Activated naive CD8-positive, alpha-beta T cell treated with anti-CD3 and anti-CD28 coated beads, Interleukin-2, amount 10 ng/mL, durations not matched to agents 7 days and 5 days (primary cell): ENCODE measurements around the gene ASB13. TPM values are rescaled to one million over a fixed set of nuclear protein-coding genes. Genes with fewer than 3 reads are reported as not detected.

Experiments
- ATAC-seq: fragments of 150-1000 bp; cut with Tn5 transposase; one replicate; pipeline ENCODE4 v1.10.0; 2021; ENCODE audit warnings: low read depth, moderate library complexity
- POLR2A ChIA-PET: fragments of 350-600 bp; sonication (Branson Sonifier 250); formaldehyde crosslinking; loops from one replicate; lab custom pipeline; 2021; ENCODE audit warnings: antibody characterized with exemption; lab: Charles Lee
- DNase-seq: peaks from one replicate; pipeline ENCODE4 v3.0.0; 2021
- H3K27ac Mint-ChIP-seq: one replicate; pipeline ENCODE4 v1.8.0; 2022; ENCODE audit warnings: mild to moderate bottlenecking, mixed read lengths
- H3K27me3 Mint-ChIP-seq: one replicate; pipeline ENCODE4 v1.8.0; 2022; ENCODE audit warnings: mild to moderate bottlenecking, moderate library complexity, mixed read lengths
- H3K36me3 Mint-ChIP-seq: one replicate; pipeline ENCODE4 v1.8.0; 2021; ENCODE audit warnings: mild to moderate bottlenecking, mixed read lengths
- H3K4me1 Mint-ChIP-seq: one replicate; pipeline ENCODE4 v1.8.0; 2021; ENCODE audit warnings: mixed read lengths
- H3K4me3 Mint-ChIP-seq: one replicate; pipeline ENCODE4 v1.8.0; 2022; ENCODE audit warnings: mild to moderate bottlenecking, moderate library complexity, mixed read lengths
- H3K9me3 Mint-ChIP-seq: one replicate; pipeline ENCODE4 v1.8.0; 2021; ENCODE audit warnings: mixed read lengths
- total RNA-seq, 2 experiments: library from RNA; stranded (reverse); gene quantifications; one replicate each; pipeline ENCODE4 v1.2.3, GENCODE V29; 2021

Gene ASB13
- total RNA-seq, 2 experiments from 2014 or later: 9.9 to 10.8 TPM

- no peak for ATAC-seq
- H3K27me3 Mint-ChIP-seq: peaks cover 14% of the 10 kb centered on the region
- no peak overlapping the region for H3K27ac Mint-ChIP-seq
- H3K4me3 Mint-ChIP-seq: no peak overlapping the region
- H3K36me3 Mint-ChIP-seq: no peaks in the 10 kb centered on the region
- no peaks in the 10 kb centered on the region for H3K9me3 Mint-ChIP-seq
- no peak for DNase-seq
- POLR2A ChIA-PET: no interaction called here
- H3K4me1 Mint-ChIP-seq: no peaks in the 10 kb centered on the region
These were observed 54.3 kb downstream of the ASB13 start for GRCh38 chr10:5611899-5612680.

- no peak for ATAC-seq
- POLR2A ChIA-PET: no interaction called here
- Mint-ChIP-seq H3K4me1 (peaks cover 2% of the 10 kb centered on the region), H3K27me3 (peaks cover 14% of the 10 kb centered on the region), H3K27ac (no peak overlapping the region), H3K4me3 (no peak overlapping the region), H3K9me3 (no peaks in the 10 kb centered on the region), H3K36me3 (no peaks in the 10 kb centered on the region)
- DNase-seq: no peak
These were observed 56.3 kb downstream of the ASB13 start for GRCh38 chr10:5609952-5610616.

GRCh38 chr10:5608608-5609220 is 57.7 kb downstream of the ASB13 start:
- ATAC-seq (no peak), DNase-seq (no peak)
- no peak overlapping the region for H3K4me3 Mint-ChIP-seq
- no peaks in the 10 kb centered on the region for H3K36me3 Mint-ChIP-seq
- peaks cover 4% of the 10 kb centered on the region for H3K4me1 Mint-ChIP-seq
- H3K9me3 Mint-ChIP-seq: no peaks in the 10 kb centered on the region
- peaks cover 10% of the 10 kb centered on the region for H3K27me3 Mint-ChIP-seq
- POLR2A ChIA-PET: no interaction called here
- no peak overlapping the region for H3K27ac Mint-ChIP-seq

GRCh38 chr10:5607594-5607993 is 58.8 kb downstream of the ASB13 start:
- Mint-ChIP-seq H3K4me3 (no peak overlapping the region), H3K27ac (no peak overlapping the region), H3K27me3 (peaks cover 10% of the 10 kb centered on the region), H3K36me3 (no peaks in the 10 kb centered on the region), H3K4me1 (peaks cover 4% of the 10 kb centered on the region), H3K9me3 (peaks cover 2% of the 10 kb centered on the region)
- DNase-seq: no peak
- POLR2A ChIA-PET: no interaction called here
- no peak for ATAC-seq

- peaks cover 2% of the 10 kb centered on the region for H3K9me3 Mint-ChIP-seq
- peaks cover 10% of the 10 kb centered on the region for H3K27me3 Mint-ChIP-seq
- DNase-seq (no peak), ATAC-seq (peak; percentile 50)
- H3K4me1 Mint-ChIP-seq: peaks cover 4% of the 10 kb centered on the region
- H3K27ac Mint-ChIP-seq: no peak overlapping the region
- no peaks in the 10 kb centered on the region for H3K36me3 Mint-ChIP-seq
- H3K4me3 Mint-ChIP-seq: no peak overlapping the region
- POLR2A ChIA-PET: interaction anchor here (0.8 kb wide), 1 partner anchor 21 kb away, joined by 3 read pairs; no protein-coding TSS in a partner anchor
These were observed 59.5 kb downstream of the ASB13 start for GRCh38 chr10:5606864-5607263.

- peaks cover 2% of the 10 kb centered on the region for H3K9me3 Mint-ChIP-seq
- ATAC-seq (no peak), DNase-seq (no peak)
- peaks cover 10% of the 10 kb centered on the region for H3K27me3 Mint-ChIP-seq
- peaks cover 4% of the 10 kb centered on the region for H3K4me1 Mint-ChIP-seq
- no peak overlapping the region for H3K4me3 Mint-ChIP-seq
- no peaks in the 10 kb centered on the region for H3K36me3 Mint-ChIP-seq
- no peak overlapping the region for H3K27ac Mint-ChIP-seq
- POLR2A ChIA-PET: interaction anchor here (0.8 kb wide), 1 partner anchor 21 kb away, joined by 3 read pairs; no protein-coding TSS in a partner anchor
These were observed 60.1 kb downstream of the ASB13 start for GRCh38 chr10:5606321-5606720.

GRCh38 chr10:5604961-5605360 is 61.4 kb downstream of the ASB13 start:
- POLR2A ChIA-PET: no interaction called here

GRCh38 chr10:5604236-5604925 is 62.0 kb downstream of the ASB13 start:
- H3K27ac Mint-ChIP-seq: no peak overlapping the region
- H3K4me1 Mint-ChIP-seq: peaks cover 4% of the 10 kb centered on the region
- H3K9me3 Mint-ChIP-seq: peaks cover 2% of the 10 kb centered on the region
- H3K4me3 Mint-ChIP-seq: no peak overlapping the region
- H3K36me3 Mint-ChIP-seq: no peaks in the 10 kb centered on the region
- POLR2A ChIA-PET: no interaction called here
- H3K27me3 Mint-ChIP-seq: peaks cover 5% of the 10 kb centered on the region
- no peak for DNase-seq
- ATAC-seq: no peak

More at GRCh38 chr10:5604961-5605360, 61.4 kb downstream of the ASB13 start:
- Mint-ChIP-seq H3K36me3 (no peaks in the 10 kb centered on the region), H3K9me3 (peaks cover 2% of the 10 kb centered on the region), H3K4me1 (peaks cover 4% of the 10 kb centered on the region), H3K27me3 (peaks cover 7% of the 10 kb centered on the region), H3K27ac (no peak overlapping the region), H3K4me3 (no peak overlapping the region)
- no peak for ATAC-seq
- no peak for DNase-seq

GRCh38 chr10:5603848-5604170 is 62.6 kb downstream of the ASB13 start:
- Mint-ChIP-seq H3K36me3 (no peaks in the 10 kb centered on the region), H3K4me1 (peaks cover 4% of the 10 kb centered on the region), H3K27me3 (peaks cover 5% of the 10 kb centered on the region), H3K27ac (no peak overlapping the region), H3K9me3 (peaks cover 2% of the 10 kb centered on the region), H3K4me3 (no peak overlapping the region)
- POLR2A ChIA-PET: no interaction called here
- no peak for DNase-seq
- no peak for ATAC-seq

GRCh38 chr10:5603091-5603847 is 63.1 kb downstream of the ASB13 start:
- Mint-ChIP-seq H3K4me1 (peaks cover 4% of the 10 kb centered on the region), H3K4me3 (no peak overlapping the region), H3K27me3 (peaks cover 6% of the 10 kb centered on the region), H3K36me3 (no peaks in the 10 kb centered on the region), H3K9me3 (peaks cover 2% of the 10 kb centered on the region), H3K27ac (no peak overlapping the region)
- DNase-seq (no peak), ATAC-seq (no peak)
- POLR2A ChIA-PET: no interaction called here

GRCh38 chr10:5601826-5602495 is 64.4 kb downstream of the ASB13 start:
- Mint-ChIP-seq H3K9me3 (peaks cover 2% of the 10 kb centered on the region), H3K27me3 (peaks cover 2% of the 10 kb centered on the region), H3K4me3 (no peak overlapping the region), H3K36me3 (no peaks in the 10 kb centered on the region), H3K27ac (no peak overlapping the region), H3K4me1 (peaks cover 3% of the 10 kb centered on the region)
- ATAC-seq: no peak
- DNase-seq: no peak
- POLR2A ChIA-PET: no interaction called here

- POLR2A ChIA-PET: no interaction called here
- DNase-seq (no peak), ATAC-seq (no peak)
- Mint-ChIP-seq H3K4me1 (peaks cover 4% of the 10 kb centered on the region), H3K27me3 (peaks cover 2% of the 10 kb centered on the region), H3K9me3 (peaks cover 2% of the 10 kb centered on the region), H3K27ac (no peak overlapping the region), H3K4me3 (no peak overlapping the region), H3K36me3 (no peaks in the 10 kb centered on the region)
These were observed 65.5 kb downstream of the ASB13 start for GRCh38 chr10:5600908-5601307.
